Fibroblast of lung (primary cell): ENCODE results near the gene PPP2R3B.

Experiments
- EZH2 ChIP-seq: IDR thresholded peaks from 2 replicates; pipeline ENCODE4 v1.5.1; 2012; ENCODE audit warnings: low read length, control low read depth, mild to moderate bottlenecking; ENCODE audit errors: missing control alignments
- TF ChIP-seq, protein P1 (sequence below), 2 donors: IDR thresholded peaks in 1 of 2; conservative IDR thresholded peaks in 1 of 2; 1 replicate in 1 of 2; 2 replicates in 1 of 2; pipeline ENCODE4 v1.5.1; 2011 to 2012; ENCODE audit warnings: low read length in 2 of 2, control low read depth in 1 of 2, inconsistent platforms in 1 of 2, low read depth in 1 of 2, mild to moderate bottlenecking in 1 of 2

DNA sequence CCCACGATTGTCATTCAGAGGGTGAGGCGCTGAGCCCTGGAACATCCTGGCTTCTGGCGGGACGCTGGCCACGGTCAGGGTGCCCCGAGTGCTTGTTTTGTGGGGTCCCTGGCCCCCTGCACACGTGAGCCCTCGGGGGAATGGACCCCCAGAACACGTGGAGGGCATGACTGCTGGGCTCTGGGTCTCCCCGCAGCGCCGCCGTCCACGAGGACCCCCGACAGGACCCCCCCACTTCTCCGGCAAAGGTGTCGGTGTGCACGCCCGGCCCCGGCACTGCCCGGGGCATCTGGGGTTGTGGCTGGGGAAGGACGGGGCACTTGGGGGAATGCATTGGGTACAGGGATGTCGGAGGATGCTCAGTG, 54.2 kb downstream of the PPP2R3B start:
- no peak for TF ChIP-seq EZH2
- TF ChIP-seq, protein P1, sequence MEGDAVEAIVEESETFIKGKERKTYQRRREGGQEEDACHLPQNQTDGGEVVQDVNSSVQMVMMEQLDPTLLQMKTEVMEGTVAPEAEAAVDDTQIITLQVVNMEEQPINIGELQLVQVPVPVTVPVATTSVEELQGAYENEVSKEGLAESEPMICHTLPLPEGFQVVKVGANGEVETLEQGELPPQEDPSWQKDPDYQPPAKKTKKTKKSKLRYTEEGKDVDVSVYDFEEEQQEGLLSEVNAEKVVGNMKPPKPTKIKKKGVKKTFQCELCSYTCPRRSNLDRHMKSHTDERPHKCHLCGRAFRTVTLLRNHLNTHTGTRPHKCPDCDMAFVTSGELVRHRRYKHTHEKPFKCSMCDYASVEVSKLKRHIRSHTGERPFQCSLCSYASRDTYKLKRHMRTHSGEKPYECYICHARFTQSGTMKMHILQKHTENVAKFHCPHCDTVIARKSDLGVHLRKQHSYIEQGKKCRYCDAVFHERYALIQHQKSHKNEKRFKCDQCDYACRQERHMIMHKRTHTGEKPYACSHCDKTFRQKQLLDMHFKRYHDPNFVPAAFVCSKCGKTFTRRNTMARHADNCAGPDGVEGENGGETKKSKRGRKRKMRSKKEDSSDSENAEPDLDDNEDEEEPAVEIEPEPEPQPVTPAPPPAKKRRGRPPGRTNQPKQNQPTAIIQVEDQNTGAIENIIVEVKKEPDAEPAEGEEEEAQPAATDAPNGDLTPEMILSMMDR (conservative IDR thresholded peaks at IDR 0.05 in 1 of 2, IDR thresholded peaks at IDR 0.05 in 1 of 2; ENCODE audit: low read depth in 1 of 2, low read length in 2 of 2): no peak
